RWPE2 (cell line): ENCODE data around the gene CNIH2.

Source experiments
- ATAC-seq: fragments of 200-7000 bp; cut with Tn5 transposase; 3 replicates; pipeline ENCODE4 v1.9.1; 2021; ENCODE audit warnings: low read depth
- DNase-seq: peaks from one replicate; pipeline ENCODE4 v3.0.0-alpha.2; 2020; ENCODE audit warnings: low spot score
- H3K27ac ChIP-seq: fragments of 450-650 bp; 2 replicates; pipeline ENCODE4 v1.5.1; 2017; ENCODE audit warnings: mild to moderate bottlenecking; ENCODE audit not compliant: poor library complexity, severe bottlenecking
- H3K27me3 ChIP-seq: fragments of 250-450 bp; sonication (Bioruptor Pico); 2 replicates; pipeline ENCODE4 v1.5.1; 2021; ENCODE audit warnings: mild to moderate bottlenecking, moderate library complexity; ENCODE audit not compliant: insufficient read depth, poor library complexity, severe bottlenecking
- H3K36me3 ChIP-seq: fragments of 250-450 bp; sonication (Bioruptor Pico); 2 replicates; pipeline ENCODE4 v1.5.1; 2020; ENCODE audit warnings: low read depth, mild to moderate bottlenecking, moderate library complexity
- H3K4me1 ChIP-seq: fragments of 250-450 bp; sonication (Bioruptor Pico); 2 replicates; pipeline ENCODE4 v1.5.1; 2021; ENCODE audit warnings: mild to moderate bottlenecking, moderate library complexity; ENCODE audit not compliant: insufficient read depth, poor library complexity, severe bottlenecking
- H3K4me3 ChIP-seq: fragments of 250-450 bp; sonication (Bioruptor Pico); 2 replicates; pipeline ENCODE4 v1.5.1; 2021; ENCODE audit warnings: mild to moderate bottlenecking, moderate library complexity; ENCODE audit not compliant: severe bottlenecking
- H3K9me3 ChIP-seq: fragments of 250-450 bp; sonication (Bioruptor Pico); 2 replicates; pipeline ENCODE4 v1.5.1; 2021; ENCODE audit warnings: mild to moderate bottlenecking, moderate library complexity; ENCODE audit not compliant: severe bottlenecking
- TF ChIP-seq, protein P1 (sequence below): fragments of 450-650 bp; IDR thresholded peaks from one replicate; pipeline ENCODE4 v1.5.1; 2017; ENCODE audit warnings: mild to moderate bottlenecking, moderate library complexity; ENCODE audit not compliant: poor library complexity, severe bottlenecking

The CNIH2 gene

DNA sequence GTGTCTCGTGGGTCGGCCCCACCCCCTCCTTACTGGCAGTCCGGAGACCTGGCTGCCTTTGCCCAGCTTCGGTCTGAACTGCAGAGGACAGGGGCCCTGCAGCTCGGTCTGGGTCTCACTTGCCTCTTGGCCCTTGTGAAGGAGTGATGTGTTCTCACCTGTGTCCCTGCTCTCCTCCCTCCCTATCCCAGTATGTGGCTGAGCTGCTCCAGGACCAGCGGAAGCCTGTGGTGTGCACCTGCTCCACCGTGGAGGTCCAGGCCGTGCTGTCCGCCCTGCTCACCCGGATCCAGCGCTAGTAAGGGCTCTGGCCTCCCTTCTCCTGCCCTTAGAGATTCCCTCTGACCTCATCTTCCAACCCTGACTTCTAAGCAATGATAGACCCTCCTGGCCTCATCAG is 45.2 kb upstream of the CNIH2 start:
- no peak for ATAC-seq
- H3K27me3 ChIP-seq: no peaks in the 10 kb centered on the region
- DNase-seq: no peak

DNA sequence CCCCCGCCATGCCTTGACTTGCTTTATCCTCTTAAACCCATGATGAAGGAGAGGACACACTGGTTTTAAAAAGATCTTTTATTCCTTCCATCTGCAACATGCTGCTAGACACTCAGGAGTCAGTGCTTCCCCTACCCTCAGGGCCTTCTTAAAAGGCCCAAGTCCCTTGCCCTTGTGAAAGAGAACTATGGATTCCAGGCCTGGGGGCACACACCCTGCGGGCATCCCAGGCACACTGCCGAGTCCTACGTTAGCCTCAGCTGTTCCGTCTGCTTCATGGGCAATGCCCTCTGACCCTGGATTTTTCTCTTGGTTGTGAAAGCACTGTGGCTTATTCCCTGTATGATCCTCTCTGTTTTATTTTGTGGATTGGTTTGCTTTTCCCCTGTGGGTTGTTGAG is 44.7 kb upstream of the CNIH2 start:
- Histone ChIP-seq H3K9me3 (no peaks in the 10 kb centered on the region), H3K27ac (no peak overlapping the region), H3K27me3 (no peaks in the 10 kb centered on the region), H3K4me1 (no peaks in the 10 kb centered on the region), H3K36me3 (peaks cover 30% of the 10 kb centered on the region), H3K4me3 (no peak overlapping the region)
- TF ChIP-seq, protein P1, sequence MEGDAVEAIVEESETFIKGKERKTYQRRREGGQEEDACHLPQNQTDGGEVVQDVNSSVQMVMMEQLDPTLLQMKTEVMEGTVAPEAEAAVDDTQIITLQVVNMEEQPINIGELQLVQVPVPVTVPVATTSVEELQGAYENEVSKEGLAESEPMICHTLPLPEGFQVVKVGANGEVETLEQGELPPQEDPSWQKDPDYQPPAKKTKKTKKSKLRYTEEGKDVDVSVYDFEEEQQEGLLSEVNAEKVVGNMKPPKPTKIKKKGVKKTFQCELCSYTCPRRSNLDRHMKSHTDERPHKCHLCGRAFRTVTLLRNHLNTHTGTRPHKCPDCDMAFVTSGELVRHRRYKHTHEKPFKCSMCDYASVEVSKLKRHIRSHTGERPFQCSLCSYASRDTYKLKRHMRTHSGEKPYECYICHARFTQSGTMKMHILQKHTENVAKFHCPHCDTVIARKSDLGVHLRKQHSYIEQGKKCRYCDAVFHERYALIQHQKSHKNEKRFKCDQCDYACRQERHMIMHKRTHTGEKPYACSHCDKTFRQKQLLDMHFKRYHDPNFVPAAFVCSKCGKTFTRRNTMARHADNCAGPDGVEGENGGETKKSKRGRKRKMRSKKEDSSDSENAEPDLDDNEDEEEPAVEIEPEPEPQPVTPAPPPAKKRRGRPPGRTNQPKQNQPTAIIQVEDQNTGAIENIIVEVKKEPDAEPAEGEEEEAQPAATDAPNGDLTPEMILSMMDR: no peak
- ATAC-seq (no peak), DNase-seq (no peak)

More for the DNA sequence above, 45.2 kb upstream of the CNIH2 start:
- Histone ChIP-seq H3K9me3 (no peaks in the 10 kb centered on the region), H3K4me1 (no peaks in the 10 kb centered on the region), H3K36me3 (peaks cover 32% of the 10 kb centered on the region), H3K27ac (no peak overlapping the region), H3K4me3 (no peak overlapping the region)
- TF ChIP-seq, protein P1: no peak

DNA sequence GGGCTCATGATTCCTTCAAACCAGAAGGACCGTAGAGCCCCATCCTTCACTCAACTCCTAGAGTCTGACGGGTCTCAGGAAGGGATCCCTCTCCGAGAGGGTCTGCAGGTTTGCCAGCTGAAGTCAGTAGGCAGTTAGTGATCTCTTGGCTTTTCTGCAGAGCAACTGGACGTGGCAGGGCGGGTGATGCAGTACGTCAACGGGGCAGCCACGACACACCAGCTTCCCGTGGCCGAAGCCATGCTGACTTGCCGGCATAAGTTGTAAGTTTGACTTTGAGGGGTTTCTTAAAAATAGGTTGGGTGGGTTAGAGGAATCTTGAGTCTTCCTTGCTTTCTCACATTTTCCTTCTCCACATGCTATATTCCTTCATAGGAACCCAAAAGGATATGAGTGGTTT is 42.8 kb upstream of the CNIH2 start:
- TF ChIP-seq, protein P1: no peak
- H3K36me3 ChIP-seq: peaks cover 36% of the 10 kb centered on the region
- DNase-seq (no peak), ATAC-seq (no peak)
- H3K27ac ChIP-seq: no peak overlapping the region
- H3K4me1 ChIP-seq: no peaks in the 10 kb centered on the region
- H3K27me3 ChIP-seq: no peaks in the 10 kb centered on the region
- H3K9me3 ChIP-seq: no peaks in the 10 kb centered on the region
- no peak overlapping the region for H3K4me3 ChIP-seq

DNA sequence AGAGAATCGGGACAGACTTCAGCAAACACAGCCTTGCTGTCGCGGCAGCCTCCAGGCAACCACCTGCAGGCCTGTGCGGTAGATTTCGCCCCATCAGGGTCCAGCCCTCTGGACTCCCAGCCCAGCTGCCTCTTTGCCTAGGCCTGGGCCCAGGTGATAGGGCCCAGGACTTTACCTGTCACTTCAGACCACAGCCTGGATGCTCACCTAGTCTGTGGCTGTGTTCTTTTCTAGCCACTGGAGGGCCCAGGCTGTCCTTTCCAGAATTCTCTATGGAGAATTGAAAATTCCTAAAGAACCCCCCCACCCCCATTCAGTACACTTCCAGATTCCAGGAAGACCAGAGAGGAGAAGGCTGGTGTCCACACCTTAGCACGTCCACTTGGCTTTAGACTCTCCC is 40.1 kb upstream of the CNIH2 start:
- H3K27ac ChIP-seq: no peak overlapping the region
- no peaks in the 10 kb centered on the region for H3K27me3 ChIP-seq
- H3K9me3 ChIP-seq: no peaks in the 10 kb centered on the region
- peaks cover 43% of the 10 kb centered on the region for H3K36me3 ChIP-seq
- no peaks in the 10 kb centered on the region for H3K4me1 ChIP-seq
- TF ChIP-seq, protein P1: no peak
- no peak for DNase-seq
- no peak overlapping the region for H3K4me3 ChIP-seq
- no peak for ATAC-seq

DNA sequence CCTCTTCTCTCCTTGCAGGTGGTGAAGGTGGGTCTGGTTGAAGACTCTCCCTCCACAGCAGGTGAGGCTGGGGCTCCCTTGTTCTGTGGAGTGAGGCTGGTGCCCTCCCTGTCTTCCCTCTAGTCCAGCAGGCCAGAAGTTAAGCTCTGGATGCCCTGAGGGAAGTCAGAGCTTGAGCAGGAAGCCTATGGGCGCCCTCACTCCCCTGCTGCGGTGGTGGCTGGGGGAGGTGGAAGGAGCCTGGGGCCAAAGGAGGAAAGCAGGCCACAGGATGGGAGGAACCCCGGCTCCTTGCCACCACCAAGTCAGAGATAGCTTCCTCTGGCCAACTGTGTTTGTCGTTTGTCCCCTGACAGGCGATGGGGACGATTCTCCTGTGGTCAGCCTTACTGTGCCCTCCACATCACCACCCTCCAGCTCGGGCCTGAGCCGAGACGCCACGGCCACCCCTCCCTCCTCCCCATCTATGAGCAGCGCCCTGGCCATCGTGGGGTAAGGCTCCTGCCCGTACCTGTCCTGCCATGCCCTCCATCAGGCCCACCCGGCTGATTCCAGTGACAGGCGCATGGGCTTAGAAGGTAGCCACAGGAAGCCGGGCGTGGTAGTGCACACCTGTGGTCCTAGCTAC is 39.1 kb upstream of the CNIH2 start:
- H3K27me3 ChIP-seq: no peaks in the 10 kb centered on the region
- no peaks in the 10 kb centered on the region for H3K4me1 ChIP-seq
- ATAC-seq (no peak), DNase-seq (no peak)
- no peaks in the 10 kb centered on the region for H3K9me3 ChIP-seq
- TF ChIP-seq, protein P1: no peak
- H3K4me3 ChIP-seq: no peak overlapping the region
- no peak overlapping the region for H3K27ac ChIP-seq
- H3K36me3 ChIP-seq: peaks cover 39% of the 10 kb centered on the region
